Osteoblast (primary cell): ENCODE results near the gene SPINK7. TPM values are rescaled to one million over a fixed set of nuclear protein-coding genes. Genes with fewer than 3 reads are reported as not detected.
"Not testable (repeated sequence)": the region's sequence is repeated elsewhere in the genome, so short reads cannot be mapped to it uniquely, and the experiment has no call there.

Source experiments
- DNase-seq: peaks from one replicate; pipeline ENCODE4 v3.0.0; 2011; ENCODE audit warnings: low spot score, mixed read lengths; ENCODE audit not compliant: insufficient read length; ENCODE audit errors: missing footprints
- H2AFZ ChIP-seq: 2 replicates; pipeline ENCODE4 v1.6.0; 2011; ENCODE audit warnings: mild to moderate bottlenecking, low read length
- H3K27ac ChIP-seq: 2 replicates; pipeline ENCODE4 v1.5.1; 2011; ENCODE audit warnings: mild to moderate bottlenecking, low read depth, low read length, moderate library complexity
- H3K27me3 ChIP-seq: 2 replicates; pipeline ENCODE4 v1.6.0; 2012; ENCODE audit warnings: mild to moderate bottlenecking, control low read depth, inconsistent platforms, low read length, moderate library complexity; ENCODE audit not compliant: insufficient read depth
- H3K36me3 ChIP-seq: 2 replicates; pipeline ENCODE4 v1.5.1; 2011; ENCODE audit warnings: mild to moderate bottlenecking, low read length, control low read depth, moderate library complexity; ENCODE audit not compliant: insufficient read depth
- H3K4me1 ChIP-seq: 2 replicates; pipeline ENCODE4 v1.5.1; 2011; ENCODE audit warnings: mild to moderate bottlenecking, low read length, control low read depth, moderate library complexity; ENCODE audit not compliant: insufficient read depth
- H3K4me2 ChIP-seq: 2 replicates; pipeline ENCODE4 v1.6.0; 2011; ENCODE audit warnings: mild to moderate bottlenecking, low read length; ENCODE audit not compliant: insufficient read depth
- H3K4me3 ChIP-seq: fragments of 200-600 bp; sonication (generic); 3 replicates; pipeline ENCODE4 v1.5.1; 2012; ENCODE audit warnings: mild to moderate bottlenecking, low read length, inconsistent platforms; ENCODE audit not compliant: insufficient read depth
- H3K79me2 ChIP-seq: 2 replicates; pipeline ENCODE4 v1.6.0; 2012; ENCODE audit warnings: mild to moderate bottlenecking, low read length, control low read depth, inconsistent platforms; ENCODE audit not compliant: insufficient read depth
- H3K9me3 ChIP-seq: 2 replicates; pipeline ENCODE4 v1.5.1; 2011; ENCODE audit warnings: low read depth, low read length, control low read depth
- H4K20me1 ChIP-seq: 2 replicates; pipeline ENCODE4 v1.6.0; 2012; ENCODE audit warnings: mild to moderate bottlenecking, low read length, control low read depth; ENCODE audit not compliant: insufficient read depth
- total RNA-seq: library from RNA; depleted of rRNA; stranded (reverse); fragments of >200 nt; gene quantifications from 2 replicates; pipeline ENCODE4 v1.2.3, GENCODE V29; 2012
- TF ChIP-seq, protein P1 (sequence below): IDR thresholded peaks from 2 replicates; pipeline ENCODE4 v1.5.1; 2011; ENCODE audit warnings: mild to moderate bottlenecking, low read depth, low read length, moderate library complexity; ENCODE audit errors: extremely low read depth

The SPINK7 gene
- total RNA-seq = not detected in 2 replicates

GRCh38 chr5:148312153-148312552 is at the start of gene SPINK7:
SPINK7 (plus strand) TSS chr5:148312423; CDS start chr5:148312484, 61 bp downstream.
- Histone ChIP-seq H3K79me2 (no peaks in the 10 kb centered on the region), H3K27ac (no peak within 1 kb of the TSS), H4K20me1 (no peaks in the 10 kb centered on the region), H3K36me3 (no peaks in the 10 kb centered on the region), H3K4me1 (no peaks in the 10 kb centered on the region), H3K9me3 (no peaks in the 10 kb centered on the region), H3K27me3 (no peaks in the 10 kb centered on the region), H3K4me2 (no peak within 1 kb of the TSS), H2AFZ (no peak within 1 kb of the TSS), H3K4me3 (no peak within 1 kb of the TSS)
- TF ChIP-seq, protein P1, sequence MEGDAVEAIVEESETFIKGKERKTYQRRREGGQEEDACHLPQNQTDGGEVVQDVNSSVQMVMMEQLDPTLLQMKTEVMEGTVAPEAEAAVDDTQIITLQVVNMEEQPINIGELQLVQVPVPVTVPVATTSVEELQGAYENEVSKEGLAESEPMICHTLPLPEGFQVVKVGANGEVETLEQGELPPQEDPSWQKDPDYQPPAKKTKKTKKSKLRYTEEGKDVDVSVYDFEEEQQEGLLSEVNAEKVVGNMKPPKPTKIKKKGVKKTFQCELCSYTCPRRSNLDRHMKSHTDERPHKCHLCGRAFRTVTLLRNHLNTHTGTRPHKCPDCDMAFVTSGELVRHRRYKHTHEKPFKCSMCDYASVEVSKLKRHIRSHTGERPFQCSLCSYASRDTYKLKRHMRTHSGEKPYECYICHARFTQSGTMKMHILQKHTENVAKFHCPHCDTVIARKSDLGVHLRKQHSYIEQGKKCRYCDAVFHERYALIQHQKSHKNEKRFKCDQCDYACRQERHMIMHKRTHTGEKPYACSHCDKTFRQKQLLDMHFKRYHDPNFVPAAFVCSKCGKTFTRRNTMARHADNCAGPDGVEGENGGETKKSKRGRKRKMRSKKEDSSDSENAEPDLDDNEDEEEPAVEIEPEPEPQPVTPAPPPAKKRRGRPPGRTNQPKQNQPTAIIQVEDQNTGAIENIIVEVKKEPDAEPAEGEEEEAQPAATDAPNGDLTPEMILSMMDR = no peak
- DNase-seq = no peak

- H2AFZ ChIP-seq = no peak overlapping the region
- H3K79me2 ChIP-seq = no peaks in the 10 kb centered on the region
- H3K4me3 ChIP-seq = no peak overlapping the region
- H3K9me3 ChIP-seq = no peaks in the 10 kb centered on the region
- H4K20me1 ChIP-seq = no peaks in the 10 kb centered on the region
- TF ChIP-seq, protein P1 = no peak
- H3K4me1 ChIP-seq = no peaks in the 10 kb centered on the region
- no peak overlapping the region for H3K27ac ChIP-seq
- DNase-seq = no peak
- H3K4me2 ChIP-seq = no peak overlapping the region
- no peaks in the 10 kb centered on the region for H3K36me3 ChIP-seq
- H3K27me3 ChIP-seq = no peaks in the 10 kb centered on the region
Measured at GRCh38 chr5:148267962-148268361, 44.3 kb upstream of the SPINK7 start.

- Histone ChIP-seq H3K4me2 (peak within 1 kb of the TSS; percentile 34), H3K79me2 (no peaks in the 10 kb centered on the region), H3K27ac (no peak within 1 kb of the TSS), H3K36me3 (no peaks in the 10 kb centered on the region), H3K4me1 (no peaks in the 10 kb centered on the region), H2AFZ (peak within 1 kb of the TSS; percentile 57), H3K9me3 (no peaks in the 10 kb centered on the region), H4K20me1 (no peaks in the 10 kb centered on the region), H3K4me3 (no peak within 1 kb of the TSS), H3K27me3 (no peaks in the 10 kb centered on the region)
- no peak for DNase-seq
- TF ChIP-seq, protein P1 = no peak
Measured at GRCh38 chr5:148268566-148268965, 43.7 kb upstream of the SPINK7 start, which contains the start of gene SPINK13. SPINK13 (plus strand) TSS chr5:148268794; CDS start chr5:148270073, 1,279 bp downstream.

DNA sequence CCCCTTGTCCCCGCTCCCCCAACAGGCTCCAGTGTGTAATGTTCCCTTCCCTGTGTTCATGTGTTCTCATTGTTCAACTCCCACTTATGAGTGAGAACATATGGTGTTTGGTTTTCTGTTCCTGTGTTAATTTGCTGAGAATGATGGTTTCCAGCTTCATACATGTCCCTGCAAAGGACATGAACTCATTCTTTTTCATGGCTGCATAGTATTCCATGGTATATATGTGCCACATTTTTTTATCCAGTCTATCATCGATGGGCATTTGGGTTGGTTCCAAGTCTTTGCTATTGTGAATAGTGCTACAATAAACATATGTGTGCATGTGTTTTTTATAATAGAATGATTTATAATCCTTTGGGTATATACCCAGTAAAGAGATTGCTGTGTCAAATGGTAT is 37.1 kb upstream of the SPINK7 start:
- not testable (repeated sequence) for DNase-seq, H3K9me3 ChIP-seq, H2AFZ ChIP-seq, H3K27ac ChIP-seq, H3K79me2 ChIP-seq, H4K20me1 ChIP-seq, H3K4me3 ChIP-seq, H3K4me2 ChIP-seq, H3K36me3 ChIP-seq, H3K27me3 ChIP-seq, H3K4me1 ChIP-seq

DNA sequence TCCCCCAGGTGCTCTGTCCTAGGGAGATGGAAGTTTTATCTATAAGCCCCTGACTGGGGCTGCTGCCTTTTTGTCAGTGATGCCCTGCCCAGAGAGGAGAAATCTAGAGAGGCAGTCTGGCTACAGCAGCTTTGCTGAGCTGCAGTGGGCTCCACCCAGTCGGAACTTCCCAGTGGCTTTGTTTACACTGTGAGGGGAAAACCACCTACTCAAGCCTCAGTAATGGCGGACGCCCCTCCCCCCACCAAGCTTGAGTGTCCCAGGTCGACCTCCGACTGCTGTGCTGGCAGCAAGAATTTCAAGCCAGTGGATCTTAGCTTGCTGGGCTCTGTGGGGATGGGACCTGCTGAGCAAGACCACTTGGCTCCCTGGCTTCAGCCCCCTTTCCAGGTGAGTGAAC is 31.3 kb upstream of the SPINK7 start:
- H3K4me1 ChIP-seq, H2AFZ ChIP-seq, H3K27me3 ChIP-seq, H3K27ac ChIP-seq, H3K36me3 ChIP-seq, H3K9me3 ChIP-seq, DNase-seq, H4K20me1 ChIP-seq, H3K79me2 ChIP-seq, H3K4me2 ChIP-seq, H3K4me3 ChIP-seq: not testable (repeated sequence)

DNA sequence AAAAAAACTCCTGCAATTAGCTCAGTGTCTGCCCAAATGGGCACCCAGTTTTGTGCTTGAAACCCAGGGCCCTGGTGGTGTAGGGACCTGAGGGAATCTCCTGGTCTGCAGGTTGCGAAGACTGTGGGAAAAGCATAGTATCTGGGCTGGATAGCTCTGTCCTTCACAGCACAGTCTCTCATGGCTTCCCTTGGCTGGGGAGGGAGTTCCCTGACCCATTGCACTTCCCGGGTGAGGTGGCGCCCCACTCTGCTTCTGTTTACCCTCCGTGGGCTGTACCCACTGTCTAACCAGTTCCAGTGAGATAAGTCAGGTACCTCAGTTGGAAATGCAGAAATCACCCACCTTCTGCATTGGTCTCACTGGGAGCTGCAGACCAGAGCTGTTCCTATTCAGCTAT is 30.9 kb upstream of the SPINK7 start:
- not testable (repeated sequence) for H3K27me3 ChIP-seq, DNase-seq, H3K79me2 ChIP-seq, H4K20me1 ChIP-seq, H3K27ac ChIP-seq, H2AFZ ChIP-seq, H3K9me3 ChIP-seq, H3K4me2 ChIP-seq, H3K4me3 ChIP-seq, H3K4me1 ChIP-seq, H3K36me3 ChIP-seq
